Measurements from ENCODE around the gene C1RL.

The C1RL gene

DNA sequence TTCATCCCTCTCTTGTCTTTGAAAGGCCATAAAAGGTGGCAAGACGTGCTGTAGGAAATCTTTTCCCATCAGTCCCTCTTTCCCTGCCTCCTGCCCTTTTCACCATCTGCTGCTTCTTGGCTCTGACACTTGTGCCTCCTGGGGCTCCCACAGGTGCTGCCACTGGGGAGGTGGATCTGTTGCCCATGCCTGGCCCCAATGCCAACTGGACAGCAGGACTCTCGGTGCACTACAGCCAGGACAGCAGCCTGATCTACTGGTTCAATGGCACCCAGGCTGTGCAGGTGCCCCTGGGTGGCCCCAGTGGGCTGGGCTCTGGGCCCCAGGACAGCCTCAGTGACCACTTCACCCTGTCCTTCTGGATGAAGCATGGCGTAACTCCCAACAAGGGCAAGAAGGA is 27.7 kb upstream of the C1RL start:
- DNase-seq (ENCODE audit: low spot score) = no peak

DNA sequence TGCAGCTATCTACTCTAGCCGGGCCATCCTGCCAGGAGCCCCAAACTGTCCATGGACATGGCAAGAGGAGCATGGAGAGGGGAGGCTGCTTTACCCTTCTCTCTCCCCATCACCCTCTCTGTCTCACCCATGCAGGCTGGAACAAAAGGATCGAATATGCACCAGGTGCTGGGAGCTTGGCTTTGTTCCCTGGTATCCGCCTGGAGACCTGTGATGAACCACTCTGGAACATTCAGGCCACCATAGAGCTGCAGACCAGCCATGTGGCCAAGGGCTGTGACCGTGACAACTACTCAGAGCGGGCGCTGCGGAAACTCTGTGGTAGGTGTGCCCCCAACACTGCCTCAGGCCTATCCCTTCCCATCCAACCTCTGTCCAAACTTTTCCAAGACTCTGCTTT is 27.1 kb upstream of the C1RL start:
- DNase-seq (ENCODE audit: low spot score) = no peak

DNA sequence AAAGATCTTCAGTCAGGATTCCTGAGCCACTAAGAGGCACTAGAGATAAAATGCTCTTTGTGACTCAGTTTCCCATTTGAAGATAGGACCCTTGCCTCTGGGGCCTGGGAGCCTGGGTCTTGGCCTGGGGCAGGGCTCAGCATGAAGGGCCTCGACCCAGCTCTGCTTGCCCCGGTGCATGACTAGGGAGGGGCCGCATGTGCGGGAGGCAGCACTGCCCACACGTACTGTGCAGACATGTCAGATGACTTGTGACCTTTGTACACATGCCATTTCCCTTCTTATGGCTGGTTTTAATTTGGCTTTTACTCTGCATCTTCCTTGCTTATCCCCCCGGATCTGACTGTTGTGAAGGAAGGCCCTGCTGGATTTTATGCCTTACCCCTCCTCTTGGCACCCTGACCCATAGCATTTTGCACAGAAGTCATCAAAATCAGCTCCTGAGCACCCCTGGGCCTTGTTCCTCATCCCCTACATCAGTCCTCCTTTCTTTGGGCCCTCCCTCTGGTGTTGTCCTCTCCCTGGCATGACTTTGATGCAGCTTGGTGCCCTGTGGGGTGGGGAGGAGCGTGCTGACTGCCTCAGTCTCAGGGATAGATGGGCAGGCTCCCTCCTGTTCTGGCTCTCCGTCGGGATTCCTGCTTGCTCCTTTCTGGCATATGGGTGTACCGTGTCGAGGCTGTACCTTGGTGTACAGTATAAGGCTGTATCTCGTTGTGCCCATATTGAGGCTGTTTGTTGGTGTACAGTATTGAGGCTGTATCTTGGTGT is 25.6 kb upstream of the C1RL start:
- DNase-seq (ENCODE audit: low spot score) = no peak

DNA sequence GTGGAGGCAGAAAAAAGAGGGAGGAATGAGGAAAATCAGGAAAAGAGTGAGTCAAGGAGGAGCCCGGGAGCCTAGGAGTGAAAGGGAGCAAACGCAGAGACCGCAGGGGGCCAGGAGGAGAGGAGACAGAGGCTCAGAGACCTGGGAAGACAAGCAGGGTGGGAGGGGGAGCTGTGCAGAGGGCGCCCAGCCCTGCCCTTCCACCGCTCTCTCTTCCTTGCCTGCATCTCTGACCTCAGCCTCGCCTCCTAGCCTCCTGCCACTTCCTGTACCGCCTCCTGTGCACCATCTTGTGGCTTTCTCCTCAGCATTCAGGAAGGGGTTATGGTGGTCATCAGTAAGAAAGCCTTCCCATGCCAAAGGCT is 22.5 kb upstream of the C1RL start:
- no peak for DNase-seq (ENCODE audit: low spot score)

DNA sequence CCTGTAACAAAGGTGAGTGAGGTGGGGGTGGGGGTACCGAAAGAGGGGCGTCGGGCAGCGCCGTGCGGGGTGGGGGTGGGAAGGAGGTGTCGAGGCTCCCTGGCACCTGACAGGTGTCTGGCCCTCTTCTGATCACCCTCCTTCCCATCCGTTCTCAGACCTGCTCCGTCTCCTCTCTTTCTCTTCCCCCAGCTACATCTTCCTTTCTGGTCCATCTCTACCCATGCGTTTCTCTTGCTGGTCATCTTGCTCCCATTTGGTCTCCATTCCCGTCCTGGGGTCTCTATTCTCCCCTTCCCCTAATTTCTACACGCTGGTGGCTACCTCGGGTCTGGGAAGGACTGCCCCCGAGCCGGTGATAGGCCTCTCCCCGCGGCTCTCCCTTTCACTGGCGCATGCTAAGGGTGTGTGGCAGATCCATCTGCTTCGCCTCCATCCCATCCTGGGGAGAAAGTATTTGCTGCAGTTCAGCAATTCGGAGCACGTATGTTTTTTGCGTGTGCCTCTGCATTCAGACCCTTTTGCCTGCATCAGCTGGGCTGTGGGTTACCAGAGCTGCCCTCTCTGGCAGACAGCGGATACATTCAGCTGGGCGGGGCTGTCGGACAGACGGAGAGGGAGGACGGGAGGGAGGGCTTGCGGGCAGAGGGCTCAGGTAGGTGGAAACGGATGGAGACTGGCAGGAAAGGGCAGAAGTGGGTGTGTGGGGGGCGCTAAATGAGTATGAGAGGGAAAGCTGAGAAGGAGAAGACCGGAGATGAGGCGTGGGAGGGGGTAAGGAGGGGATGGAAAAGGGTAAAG is 21.9 kb upstream of the C1RL start:
- peak; percentile 51 for DNase-seq (ENCODE audit: low spot score)

DNA sequence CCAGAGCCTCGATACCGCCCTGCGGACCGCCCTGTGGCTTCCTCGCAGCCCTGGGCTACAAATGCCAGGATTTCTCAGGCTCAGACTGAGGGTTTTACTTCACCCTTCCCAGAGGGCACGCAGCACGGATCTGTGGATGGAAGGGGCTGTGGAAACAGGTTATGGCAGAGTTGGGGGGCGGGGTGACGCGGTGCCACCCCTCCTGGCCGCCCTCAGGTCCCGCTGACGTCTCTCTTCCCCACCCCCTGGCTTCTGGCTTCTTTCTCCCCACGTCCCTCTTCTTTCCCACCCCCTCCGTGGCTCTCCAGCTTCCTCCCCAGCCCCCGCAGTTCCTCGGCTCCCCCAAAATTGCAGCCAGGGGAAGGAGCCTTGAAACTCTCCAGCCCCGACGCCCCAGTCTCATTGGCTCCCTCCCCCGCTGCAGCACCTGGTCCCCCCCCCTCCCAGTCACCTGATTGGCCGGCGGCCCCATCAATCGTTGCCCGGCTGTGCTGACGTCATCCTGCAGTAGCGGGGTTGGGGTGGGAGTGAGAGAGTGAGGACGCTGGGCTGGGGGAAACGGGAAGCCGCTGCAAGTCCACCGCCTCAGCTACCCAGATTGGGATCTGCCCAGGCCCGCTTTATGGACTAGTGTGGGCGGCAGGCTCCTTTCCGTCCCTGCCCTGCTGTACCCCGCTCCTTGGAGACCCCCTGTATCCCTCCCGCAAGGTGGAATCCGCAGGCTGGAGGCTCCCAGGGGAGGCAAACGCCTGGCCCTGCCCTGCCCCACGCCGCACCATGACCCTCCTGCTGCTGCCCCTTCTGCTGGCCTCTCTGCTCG is 21.1 kb upstream of the C1RL start, which contains the start of gene CLSTN3:
CLSTN3 (plus strand) TSS at position 500 of the 820 bp plus-strand sequence; CDS start at position 778, 278 bp downstream.
- DNase-seq (ENCODE audit: low spot score) = peak; percentile 100

DNA sequence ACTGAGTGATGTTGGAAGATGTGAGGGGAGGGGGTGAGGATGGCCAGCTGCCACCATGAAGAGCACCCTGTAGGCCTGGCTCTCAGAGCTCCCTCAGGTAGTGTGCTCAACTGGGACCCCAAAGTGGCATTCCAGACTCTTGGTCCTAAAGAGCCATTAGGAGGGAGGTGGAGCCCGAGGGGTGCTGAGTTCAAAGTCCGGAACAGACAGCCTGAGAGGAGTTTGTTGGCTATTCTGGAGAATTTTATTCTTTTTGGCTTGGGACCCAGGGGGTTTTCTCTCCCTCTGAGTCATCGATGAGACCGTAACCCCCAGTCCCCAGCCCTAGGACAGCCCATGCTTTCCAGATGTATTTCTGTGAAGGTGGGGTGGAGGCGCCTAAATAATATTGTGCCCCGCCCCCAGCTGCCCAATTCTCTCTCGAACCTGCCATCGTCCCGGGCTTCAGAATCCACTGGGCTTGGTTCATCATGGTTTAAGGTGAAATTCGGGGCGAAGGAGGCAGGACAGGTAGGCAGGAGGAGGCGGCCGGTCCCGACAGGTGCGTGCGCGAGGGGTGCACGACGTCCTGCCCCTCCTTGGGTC is 20.4 kb upstream of the C1RL start:
- no peak for DNase-seq (ENCODE audit: low spot score)

DNA sequence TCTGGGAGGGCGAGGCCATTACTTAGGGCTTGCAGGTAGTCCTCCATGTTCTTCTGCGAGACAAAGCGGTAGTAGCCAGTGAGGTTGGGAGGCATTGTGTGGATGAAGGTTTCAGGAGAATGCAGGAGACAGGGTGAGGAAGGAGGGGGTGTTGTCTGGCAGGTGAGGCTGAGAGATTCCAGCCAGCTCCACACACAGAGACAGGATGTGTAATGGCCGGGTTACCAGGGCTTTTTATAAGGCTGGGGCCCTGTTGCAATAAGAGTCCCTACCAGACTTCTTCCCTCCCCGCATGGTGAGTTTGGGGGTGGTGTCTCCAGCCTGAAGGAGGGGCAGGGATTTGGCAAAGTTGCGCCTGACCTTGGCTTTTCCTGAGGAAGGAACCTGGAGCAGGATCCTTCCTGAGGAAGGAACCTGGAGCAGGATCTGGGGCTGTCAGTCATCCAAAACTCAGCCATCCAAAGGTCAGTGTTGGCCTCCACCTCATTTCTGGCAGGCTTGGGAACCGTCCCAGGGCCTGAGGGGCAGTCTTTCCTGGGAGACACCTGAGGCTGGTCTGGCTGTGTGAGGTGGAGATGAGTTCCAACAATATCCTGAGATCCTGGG is 19.8 kb upstream of the C1RL start, which contains the start of gene RBP5:
RBP5 (minus strand) TSS at position 209 of the 606 bp plus-strand sequence; CDS start at position 95, 114 bp downstream.
- no peak for DNase-seq (ENCODE audit: low spot score)

DNA sequence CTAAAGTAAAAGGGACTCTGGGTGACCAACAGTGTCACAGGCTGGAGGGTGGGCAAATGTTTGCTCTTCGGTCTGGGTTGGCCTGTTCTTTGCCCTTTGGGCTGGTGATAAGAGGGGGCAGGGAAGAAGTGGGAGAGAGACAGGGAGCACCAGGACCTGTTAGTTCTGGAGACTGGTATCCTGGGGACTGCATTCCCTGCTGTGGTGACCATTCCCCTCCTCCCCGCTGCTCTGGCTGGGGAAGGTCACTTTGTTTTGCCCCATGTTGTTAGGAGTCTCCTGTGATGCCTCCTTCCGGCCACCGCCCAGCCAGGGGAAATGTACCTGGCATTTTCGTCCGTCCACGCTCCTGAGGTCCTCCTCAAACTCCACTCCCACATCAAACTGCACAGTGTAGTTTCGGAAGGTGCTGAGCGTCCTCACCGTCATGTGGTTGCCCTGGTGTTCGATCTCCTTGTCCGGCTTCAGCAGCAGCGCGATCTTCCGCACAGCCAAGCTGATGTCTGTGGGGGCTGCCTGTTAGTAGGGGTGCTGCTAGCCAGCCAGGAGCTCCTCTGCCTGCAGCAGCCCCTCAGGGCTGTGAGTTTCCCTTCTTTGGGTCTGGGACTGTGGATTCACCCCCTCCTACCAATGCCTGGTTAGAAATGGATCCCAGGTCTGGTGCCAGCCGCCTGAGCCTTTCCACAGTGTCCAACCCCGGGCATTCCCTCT is 19.1 kb upstream of the C1RL start:
- DNase-seq (ENCODE audit: low spot score) = no peak

DNA sequence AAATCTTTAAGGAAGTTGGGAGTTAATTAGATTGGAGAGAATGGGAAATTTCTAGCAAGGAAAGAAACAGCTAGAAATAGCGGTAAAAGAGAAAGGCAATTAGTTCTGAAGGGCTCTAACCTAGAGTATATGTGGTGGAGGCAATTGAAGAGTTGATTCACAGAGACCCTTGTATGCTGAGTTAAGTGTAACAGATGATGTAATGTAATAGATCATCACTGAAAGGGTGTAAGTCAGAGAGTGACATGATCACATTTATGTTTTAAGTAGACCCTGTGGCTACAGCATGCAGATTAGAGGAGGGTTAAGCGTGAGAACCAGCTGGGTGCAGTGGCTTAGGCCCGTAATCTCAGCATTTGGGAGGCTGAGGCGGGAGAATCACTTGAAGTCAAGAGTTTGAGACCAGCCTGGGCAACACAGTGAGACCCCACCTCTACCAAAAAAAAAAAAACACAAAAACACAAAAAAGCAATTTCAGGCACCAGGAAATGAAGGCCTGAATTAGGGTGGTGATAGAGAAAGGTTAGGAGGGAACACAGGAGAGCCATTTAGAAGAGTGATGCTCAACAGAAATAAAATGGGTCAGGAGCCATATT is 16.7 kb upstream of the C1RL start:
- no peak for DNase-seq (ENCODE audit: low spot score)

DNA sequence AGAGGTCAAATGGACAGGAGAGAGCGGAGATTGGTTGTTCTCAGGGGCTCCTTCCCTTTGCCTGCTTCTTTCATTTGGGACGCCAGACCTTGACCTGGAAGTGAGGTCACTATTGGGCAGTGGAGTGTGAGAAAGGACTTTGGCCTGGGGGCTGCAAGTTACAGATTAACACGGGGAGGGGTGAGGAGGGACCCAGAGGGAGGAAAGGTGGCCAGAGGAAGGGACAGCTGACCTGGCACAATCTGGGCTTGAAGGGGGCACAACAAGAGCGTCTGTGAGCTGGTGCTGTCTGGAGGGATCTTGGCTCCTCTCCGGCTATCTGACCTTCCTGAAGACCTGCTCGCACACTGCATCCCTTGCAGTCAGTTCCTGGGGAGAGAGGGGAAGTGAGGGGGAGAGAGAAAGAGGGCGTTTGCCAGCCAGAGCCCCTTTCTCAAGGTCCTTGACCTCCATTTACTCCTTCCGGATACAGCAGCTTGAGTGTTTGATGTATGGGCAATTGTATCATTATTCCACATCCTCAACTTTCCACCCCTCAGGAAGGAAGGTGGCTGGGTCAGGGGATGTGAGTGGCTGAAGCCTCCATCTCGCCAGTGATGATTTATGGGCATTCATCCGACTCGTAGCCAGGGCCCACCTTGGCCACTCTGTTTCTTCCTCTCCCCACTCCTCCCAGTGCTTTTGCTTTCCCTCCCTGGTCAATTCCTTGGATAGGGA is 14.9 kb upstream of the C1RL start:
- DNase-seq (ENCODE audit: low spot score) = no peak

DNA sequence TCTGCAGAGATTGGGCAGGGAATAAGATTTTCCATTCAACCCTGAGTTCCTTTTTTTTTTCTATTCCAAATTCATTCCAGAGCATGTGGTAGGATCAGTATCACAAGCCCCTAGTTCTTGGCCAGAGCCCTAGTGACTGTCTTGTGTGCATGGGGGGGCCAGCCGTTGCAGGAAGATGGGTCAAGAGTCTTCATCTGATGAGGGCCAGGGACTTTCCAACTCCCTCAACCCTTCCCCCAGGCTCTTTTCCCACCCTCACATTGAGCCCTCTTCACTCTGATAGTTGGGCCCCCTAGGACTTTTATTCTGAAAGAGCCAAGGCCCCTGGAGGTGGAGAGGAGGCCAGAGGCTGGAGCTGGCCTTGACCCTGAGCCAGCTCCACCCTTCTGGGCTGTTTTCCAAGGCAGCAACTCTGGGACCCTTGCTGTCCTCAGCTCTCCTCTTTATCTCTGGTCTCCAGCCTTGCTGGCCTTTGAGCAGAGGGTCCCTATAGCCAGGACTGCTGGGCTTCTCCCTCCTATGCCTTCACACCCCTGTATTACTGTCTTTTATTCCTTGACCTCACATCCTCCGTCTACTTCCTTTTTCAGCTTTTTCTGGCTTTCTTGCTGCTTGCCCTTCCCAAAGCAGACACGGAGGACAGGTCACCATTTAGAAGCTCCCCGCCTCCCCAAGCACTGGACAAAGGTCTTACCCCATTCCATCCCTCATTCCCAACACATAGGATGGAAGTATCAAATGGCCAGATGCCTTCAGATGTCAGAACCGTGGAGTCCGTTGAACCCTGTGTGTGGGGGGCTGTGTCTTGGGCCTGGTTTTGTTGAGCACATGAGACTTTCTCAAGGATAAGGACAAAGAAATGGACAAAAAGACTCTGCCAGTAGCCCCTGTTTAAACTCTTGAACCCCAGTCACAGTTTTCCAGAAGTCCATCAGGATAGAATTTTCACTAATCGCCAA is 14.1 kb upstream of the C1RL start:
- DNase-seq (ENCODE audit: low spot score) = no peak

DNA sequence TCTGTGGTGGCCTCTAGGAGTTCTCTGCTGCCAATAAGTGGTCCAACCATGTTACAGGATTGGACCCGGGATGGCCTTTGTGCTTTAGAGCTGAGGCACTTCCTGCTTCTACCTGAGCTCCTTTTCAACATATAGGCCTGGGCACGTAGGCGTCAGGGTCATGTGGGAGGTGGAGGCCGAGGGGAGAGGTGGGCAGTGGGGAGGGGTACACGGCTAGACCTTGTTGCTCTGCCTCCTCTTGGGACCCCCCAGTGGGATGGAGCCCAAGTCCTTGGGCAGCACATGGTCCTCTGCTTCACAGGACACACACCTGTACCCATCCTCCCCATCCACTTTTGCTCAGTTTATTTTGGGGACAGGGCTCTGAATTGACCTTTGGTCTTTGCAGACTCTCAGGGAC is 12.3 kb upstream of the C1RL start:
- no peak for DNase-seq (ENCODE audit: low spot score)

DNA sequence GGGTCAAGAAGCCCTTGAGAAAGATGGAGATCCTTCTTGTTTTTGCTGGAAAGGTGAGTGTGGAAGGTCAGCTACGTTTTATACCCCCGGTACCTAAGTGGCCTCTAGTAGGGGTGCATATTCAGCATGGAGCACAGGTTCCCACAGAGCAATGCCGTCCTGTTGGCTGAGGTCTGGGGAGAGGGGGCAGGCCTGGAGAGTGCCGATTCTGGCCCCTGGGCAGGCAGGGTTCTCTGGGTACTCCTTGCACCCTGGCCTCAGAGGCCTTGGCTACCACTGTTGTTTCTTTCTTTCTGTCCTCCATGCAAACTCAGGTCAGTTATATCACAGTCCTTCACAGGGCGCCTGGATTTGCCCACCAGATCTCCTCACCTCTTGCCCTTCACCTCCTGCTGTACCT is 11.2 kb upstream of the C1RL start:
- no peak for DNase-seq (ENCODE audit: low spot score)

DNA sequence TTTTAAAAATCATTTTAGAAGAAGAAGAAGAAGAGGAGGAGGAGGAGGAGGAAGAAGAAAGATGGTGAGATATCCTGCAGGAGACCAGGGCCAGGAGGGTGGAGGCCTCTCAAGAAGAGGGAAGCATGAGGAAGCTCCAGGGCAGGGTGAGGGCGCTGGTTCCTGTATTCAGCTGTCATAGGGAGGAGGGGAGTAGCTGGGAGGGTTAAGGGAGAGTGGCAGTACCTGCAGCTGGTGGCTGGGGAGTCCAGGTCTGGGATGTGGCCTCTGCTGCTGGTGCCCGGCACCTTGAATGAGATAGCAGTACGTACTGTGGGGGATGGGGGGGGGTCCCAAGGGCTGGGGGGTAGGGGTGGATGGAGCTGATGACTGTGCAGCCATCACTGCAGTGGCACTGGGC is 9.9 kb upstream of the C1RL start:
- DNase-seq (ENCODE audit: low spot score) = no peak

DNA sequence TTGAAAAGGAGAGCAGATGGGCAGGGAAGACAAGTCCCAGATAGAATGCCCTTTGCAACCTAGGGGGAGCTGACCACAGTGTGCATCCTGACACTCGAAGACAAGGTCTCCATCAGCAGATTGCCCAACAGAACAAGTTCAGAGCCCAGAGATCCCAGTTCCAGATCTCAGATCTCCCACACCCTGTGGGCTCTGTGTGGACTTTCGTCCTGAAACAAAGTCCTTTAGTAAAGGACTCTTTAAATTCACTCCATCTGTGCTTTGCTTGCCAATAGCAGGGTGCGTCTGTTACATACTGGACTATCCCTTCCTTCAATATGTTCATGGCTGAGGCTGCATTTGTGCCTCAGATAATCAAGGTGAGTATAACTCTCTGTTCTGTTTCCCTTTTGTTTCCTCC is 8.7 kb upstream of the C1RL start:
- DNase-seq (ENCODE audit: low spot score) = no peak

DNA sequence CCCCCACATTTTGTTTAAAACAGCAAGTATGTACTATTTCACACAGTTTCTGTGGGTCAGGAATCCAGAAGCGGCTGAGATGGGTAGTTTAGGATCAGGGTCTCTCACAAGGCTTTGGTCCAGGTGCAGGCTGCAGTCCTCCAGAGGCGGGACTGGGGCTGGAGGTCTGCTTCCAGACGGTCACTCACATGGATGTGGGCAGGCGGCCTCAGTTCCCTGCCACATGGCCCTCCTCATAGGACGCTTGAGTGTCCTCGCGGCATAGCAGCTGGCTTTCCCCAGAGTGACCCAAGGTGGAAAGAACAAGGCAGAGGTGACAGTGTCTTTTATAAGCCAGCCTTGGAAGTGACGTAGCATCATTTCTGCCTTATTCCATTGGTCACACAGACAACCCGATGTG is 7.9 kb upstream of the C1RL start:
- no peak for DNase-seq (ENCODE audit: low spot score)

DNA sequence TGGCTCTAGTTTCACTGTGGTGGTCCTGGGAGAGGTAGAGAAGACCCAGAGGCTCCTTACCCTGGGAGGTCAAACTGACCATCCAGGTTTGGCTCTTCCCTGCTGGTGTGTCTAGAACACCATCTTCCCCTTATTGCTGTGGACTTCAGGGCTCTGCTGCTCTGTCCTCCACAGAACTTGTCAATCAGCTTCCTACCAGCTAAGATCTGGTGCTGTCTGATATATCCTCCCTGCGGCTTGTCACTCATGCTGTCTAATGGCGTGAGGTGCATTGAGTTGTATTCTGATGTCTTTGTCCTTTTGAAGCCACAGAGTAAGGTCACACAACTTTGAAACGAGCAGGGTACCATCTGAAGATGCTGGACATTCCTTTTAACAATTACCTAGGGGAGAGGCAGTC is 7.2 kb upstream of the C1RL start:
- no peak for DNase-seq (ENCODE audit: low spot score)

DNA sequence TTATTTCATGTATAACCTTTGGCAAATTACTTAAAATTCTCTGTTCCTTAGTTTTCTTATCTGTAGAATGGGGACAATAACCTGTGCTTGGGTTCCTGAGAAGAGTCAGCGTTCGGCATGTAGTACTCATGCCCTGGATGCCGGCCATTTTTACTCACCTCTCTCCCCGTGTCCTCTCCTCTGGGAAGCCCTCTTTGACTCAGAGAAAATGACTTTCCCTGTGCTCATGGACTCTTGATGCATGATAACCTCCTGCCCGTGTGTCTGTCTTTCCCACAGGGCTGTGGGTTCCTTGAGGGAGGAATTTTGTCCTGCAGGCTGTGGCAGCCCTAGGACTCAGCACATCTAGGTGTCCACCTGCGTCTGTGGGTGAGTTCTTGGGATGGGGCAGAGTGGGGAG is 5.8 kb upstream of the C1RL start:
- DNase-seq (ENCODE audit: low spot score) = no peak

Measured in germinal center (tissue), 1 donor.